Measurements from ENCODE around the gene CNTN1. TPM values are rescaled to one million over a fixed set of nuclear protein-coding genes. Genes with fewer than 3 reads are reported as not detected.

Gene CNTN1
- total RNA-seq, 1 donor from 2014 or later: 27.1 TPM

GRCh38 chr12:41034686-41035085 is 342.4 kb downstream of the CNTN1 start:
- Histone ChIP-seq H3K27ac (ENCODE audit: low read depth, low read length) (no peak overlapping the region), H3K4me3 (ENCODE audit: low read length in 3 of 3) (no peak overlapping the region), H3K9ac (ENCODE audit: low read depth in 1 of 3, low read length in 3 of 3) (no peak overlapping the region), H3K36me3 (ENCODE audit: control insufficient read depth in 3 of 3, insufficient read depth in 3 of 3, low read length in 3 of 3) (no peaks in the 10 kb centered on the region), H3K9me3 (ENCODE audit: control insufficient read depth in 3 of 3, low read length in 3 of 3) (no peaks in the 10 kb centered on the region), H3K27me3 (ENCODE audit: control insufficient read depth in 3 of 3, insufficient read depth in 3 of 3, low read length in 3 of 3) (no peaks in the 10 kb centered on the region), H3K4me1 (ENCODE audit: control insufficient read depth in 3 of 3, insufficient read depth in 3 of 3, low read length in 3 of 3) (no peaks in the 10 kb centered on the region)

GRCh38 chr12:41039461-41039860 is 347.2 kb downstream of the CNTN1 start:
- no peak overlapping the region for H3K4me3 ChIP-seq (ENCODE audit: low read length in 3 of 3)
- no peaks in the 10 kb centered on the region for H3K9me3 ChIP-seq (ENCODE audit: control insufficient read depth in 3 of 3, low read length in 3 of 3)
- no peaks in the 10 kb centered on the region for H3K4me1 ChIP-seq (ENCODE audit: control insufficient read depth in 3 of 3, insufficient read depth in 3 of 3, low read length in 3 of 3)
- no peaks in the 10 kb centered on the region for H3K27me3 ChIP-seq (ENCODE audit: control insufficient read depth in 3 of 3, insufficient read depth in 3 of 3, low read length in 3 of 3)
- no peaks in the 10 kb centered on the region for H3K36me3 ChIP-seq (ENCODE audit: control insufficient read depth in 3 of 3, insufficient read depth in 3 of 3, low read length in 3 of 3)
- no peak overlapping the region for H3K9ac ChIP-seq (ENCODE audit: low read depth in 1 of 3, low read length in 3 of 3)
- H3K27ac ChIP-seq (ENCODE audit: low read depth, low read length): no peak overlapping the region

GRCh38 chr12:41045509-41045908 is 353.3 kb downstream of the CNTN1 start:
- no peak overlapping the region for H3K9ac ChIP-seq (ENCODE audit: low read depth in 1 of 3, low read length in 3 of 3)
- no peaks in the 10 kb centered on the region for H3K9me3 ChIP-seq (ENCODE audit: control insufficient read depth in 3 of 3, low read length in 3 of 3)
- H3K27ac ChIP-seq (ENCODE audit: low read depth, low read length): no peak overlapping the region

GRCh38 chr12:41049033-41049432 is 356.8 kb downstream of the CNTN1 start:
- no peaks in the 10 kb centered on the region for H3K27me3 ChIP-seq (ENCODE audit: control insufficient read depth in 3 of 3, insufficient read depth in 3 of 3, low read length in 3 of 3)
- H3K9ac ChIP-seq (ENCODE audit: low read depth in 1 of 3, low read length in 3 of 3): no peak overlapping the region
- no peak overlapping the region for H3K4me3 ChIP-seq (ENCODE audit: low read length in 3 of 3)
- no peaks in the 10 kb centered on the region for H3K9me3 ChIP-seq (ENCODE audit: control insufficient read depth in 3 of 3, low read length in 3 of 3)
- H3K36me3 ChIP-seq (ENCODE audit: control insufficient read depth in 3 of 3, insufficient read depth in 3 of 3, low read length in 3 of 3): no peaks in the 10 kb centered on the region
- no peak overlapping the region for H3K27ac ChIP-seq (ENCODE audit: low read depth, low read length)
- no peaks in the 10 kb centered on the region for H3K4me1 ChIP-seq (ENCODE audit: control insufficient read depth in 3 of 3, insufficient read depth in 3 of 3, low read length in 3 of 3)

More at GRCh38 chr12:41045509-41045908, 353.3 kb downstream of the CNTN1 start:
- no peaks in the 10 kb centered on the region for H3K36me3 ChIP-seq (ENCODE audit: control insufficient read depth in 3 of 3, insufficient read depth in 3 of 3, low read length in 3 of 3)
- H3K4me3 ChIP-seq (ENCODE audit: low read length in 3 of 3): no peak overlapping the region
- H3K27me3 ChIP-seq (ENCODE audit: control insufficient read depth in 3 of 3, insufficient read depth in 3 of 3, low read length in 3 of 3): no peaks in the 10 kb centered on the region
- no peaks in the 10 kb centered on the region for H3K4me1 ChIP-seq (ENCODE audit: control insufficient read depth in 3 of 3, insufficient read depth in 3 of 3, low read length in 3 of 3)

- no peaks in the 10 kb centered on the region for H3K27me3 ChIP-seq (ENCODE audit: control insufficient read depth in 3 of 3, insufficient read depth in 3 of 3, low read length in 3 of 3)
- no peaks in the 10 kb centered on the region for H3K4me1 ChIP-seq (ENCODE audit: control insufficient read depth in 3 of 3, insufficient read depth in 3 of 3, low read length in 3 of 3)
- H3K27ac ChIP-seq (ENCODE audit: low read depth, low read length): no peak overlapping the region
- H3K4me3 ChIP-seq (ENCODE audit: low read length in 3 of 3): no peak overlapping the region
- no peak overlapping the region for H3K9ac ChIP-seq (ENCODE audit: low read depth in 1 of 3, low read length in 3 of 3)
- no peaks in the 10 kb centered on the region for H3K36me3 ChIP-seq (ENCODE audit: control insufficient read depth in 3 of 3, insufficient read depth in 3 of 3, low read length in 3 of 3)
- no peaks in the 10 kb centered on the region for H3K9me3 ChIP-seq (ENCODE audit: control insufficient read depth in 3 of 3, low read length in 3 of 3)
Measured at GRCh38 chr12:41051954-41052353, 359.7 kb downstream of the CNTN1 start.

GRCh38 chr12:41052441-41052840 is 360.2 kb downstream of the CNTN1 start:
- Histone ChIP-seq H3K4me3 (ENCODE audit: low read length in 3 of 3) (no peak overlapping the region), H3K27me3 (ENCODE audit: control insufficient read depth in 3 of 3, insufficient read depth in 3 of 3, low read length in 3 of 3) (no peaks in the 10 kb centered on the region)

GRCh38 chr12:41053046-41053445 is 360.8 kb downstream of the CNTN1 start:
- Histone ChIP-seq H3K36me3 (ENCODE audit: control insufficient read depth in 3 of 3, insufficient read depth in 3 of 3, low read length in 3 of 3) (no peaks in the 10 kb centered on the region), H3K4me3 (ENCODE audit: low read length in 3 of 3) (no peak overlapping the region), H3K27ac (ENCODE audit: low read depth, low read length) (no peak overlapping the region), H3K9me3 (ENCODE audit: control insufficient read depth in 3 of 3, low read length in 3 of 3) (no peaks in the 10 kb centered on the region), H3K4me1 (ENCODE audit: control insufficient read depth in 3 of 3, insufficient read depth in 3 of 3, low read length in 3 of 3) (no peaks in the 10 kb centered on the region), H3K27me3 (ENCODE audit: control insufficient read depth in 3 of 3, insufficient read depth in 3 of 3, low read length in 3 of 3) (no peaks in the 10 kb centered on the region), H3K9ac (ENCODE audit: low read depth in 1 of 3, low read length in 3 of 3) (no peak overlapping the region)

More at GRCh38 chr12:41052441-41052840, 360.2 kb downstream of the CNTN1 start:
- Histone ChIP-seq H3K36me3 (ENCODE audit: control insufficient read depth in 3 of 3, insufficient read depth in 3 of 3, low read length in 3 of 3) (no peaks in the 10 kb centered on the region), H3K9ac (ENCODE audit: low read depth in 1 of 3, low read length in 3 of 3) (no peak overlapping the region), H3K4me1 (ENCODE audit: control insufficient read depth in 3 of 3, insufficient read depth in 3 of 3, low read length in 3 of 3) (no peaks in the 10 kb centered on the region), H3K9me3 (ENCODE audit: control insufficient read depth in 3 of 3, low read length in 3 of 3) (no peaks in the 10 kb centered on the region), H3K27ac (ENCODE audit: low read depth, low read length) (no peak overlapping the region)

- H3K4me1 ChIP-seq (ENCODE audit: control insufficient read depth in 3 of 3, insufficient read depth in 3 of 3, low read length in 3 of 3): no peaks in the 10 kb centered on the region
- no peaks in the 10 kb centered on the region for H3K36me3 ChIP-seq (ENCODE audit: control insufficient read depth in 3 of 3, insufficient read depth in 3 of 3, low read length in 3 of 3)
- H3K9me3 ChIP-seq (ENCODE audit: control insufficient read depth in 3 of 3, low read length in 3 of 3): no peaks in the 10 kb centered on the region
- H3K27me3 ChIP-seq (ENCODE audit: control insufficient read depth in 3 of 3, insufficient read depth in 3 of 3, low read length in 3 of 3): no peaks in the 10 kb centered on the region
- H3K9ac ChIP-seq (ENCODE audit: low read depth in 1 of 3, low read length in 3 of 3): no peak overlapping the region
- no peak overlapping the region for H3K4me3 ChIP-seq (ENCODE audit: low read length in 3 of 3)
- H3K27ac ChIP-seq (ENCODE audit: low read depth, low read length): no peak overlapping the region
Measured at GRCh38 chr12:41055875-41056577, 363.8 kb downstream of the CNTN1 start.

GRCh38 chr12:41058266-41058665 is 366.0 kb downstream of the CNTN1 start:
- Histone ChIP-seq H3K9ac (ENCODE audit: low read depth in 1 of 3, low read length in 3 of 3) (no peak overlapping the region), H3K36me3 (ENCODE audit: control insufficient read depth in 3 of 3, insufficient read depth in 3 of 3, low read length in 3 of 3) (no peaks in the 10 kb centered on the region), H3K4me3 (ENCODE audit: low read length in 3 of 3) (no peak overlapping the region), H3K4me1 (ENCODE audit: control insufficient read depth in 3 of 3, insufficient read depth in 3 of 3, low read length in 3 of 3) (no peaks in the 10 kb centered on the region), H3K9me3 (ENCODE audit: control insufficient read depth in 3 of 3, low read length in 3 of 3) (no peaks in the 10 kb centered on the region), H3K27ac (ENCODE audit: low read depth, low read length) (no peak overlapping the region), H3K27me3 (ENCODE audit: control insufficient read depth in 3 of 3, insufficient read depth in 3 of 3, low read length in 3 of 3) (no peaks in the 10 kb centered on the region)

- Histone ChIP-seq H3K9ac (ENCODE audit: low read depth in 1 of 3, low read length in 3 of 3) (no peak overlapping the region), H3K27ac (ENCODE audit: low read depth, low read length) (no peak overlapping the region), H3K4me3 (ENCODE audit: low read length in 3 of 3) (no peak overlapping the region), H3K36me3 (ENCODE audit: control insufficient read depth in 3 of 3, insufficient read depth in 3 of 3, low read length in 3 of 3) (no peaks in the 10 kb centered on the region), H3K4me1 (ENCODE audit: control insufficient read depth in 3 of 3, insufficient read depth in 3 of 3, low read length in 3 of 3) (no peaks in the 10 kb centered on the region), H3K27me3 (ENCODE audit: control insufficient read depth in 3 of 3, insufficient read depth in 3 of 3, low read length in 3 of 3) (no peaks in the 10 kb centered on the region), H3K9me3 (ENCODE audit: control insufficient read depth in 3 of 3, low read length in 3 of 3) (no peaks in the 10 kb centered on the region)
Measured at GRCh38 chr12:41061192-41061591, 369.0 kb downstream of the CNTN1 start.
